H54 (cell line): ENCODE results near the gene TMEM219.
"Not testable (repeated sequence)": the region's sequence is repeated elsewhere in the genome, so short reads cannot be mapped to it uniquely, and the experiment has no call there.

Source experiments
- DNase-seq: peaks from one replicate; pipeline ENCODE4 v3.0.0; 2011; ENCODE audit warnings: low spot score, mixed read lengths; ENCODE audit not compliant: insufficient read length
- FAIRE-seq: peaks from 3 replicates; lab custom pipeline; 2011; peaks lifted over from hg19 to GRCh38; lab: Jason Lieb, UNC
- POLR2A ChIP-seq: IDR thresholded peaks from 2 replicates; pipeline ENCODE4 v1.6.1; 2011; ENCODE audit warnings: low read depth, mild to moderate bottlenecking, low read length

TMEM219 gene

DNA sequence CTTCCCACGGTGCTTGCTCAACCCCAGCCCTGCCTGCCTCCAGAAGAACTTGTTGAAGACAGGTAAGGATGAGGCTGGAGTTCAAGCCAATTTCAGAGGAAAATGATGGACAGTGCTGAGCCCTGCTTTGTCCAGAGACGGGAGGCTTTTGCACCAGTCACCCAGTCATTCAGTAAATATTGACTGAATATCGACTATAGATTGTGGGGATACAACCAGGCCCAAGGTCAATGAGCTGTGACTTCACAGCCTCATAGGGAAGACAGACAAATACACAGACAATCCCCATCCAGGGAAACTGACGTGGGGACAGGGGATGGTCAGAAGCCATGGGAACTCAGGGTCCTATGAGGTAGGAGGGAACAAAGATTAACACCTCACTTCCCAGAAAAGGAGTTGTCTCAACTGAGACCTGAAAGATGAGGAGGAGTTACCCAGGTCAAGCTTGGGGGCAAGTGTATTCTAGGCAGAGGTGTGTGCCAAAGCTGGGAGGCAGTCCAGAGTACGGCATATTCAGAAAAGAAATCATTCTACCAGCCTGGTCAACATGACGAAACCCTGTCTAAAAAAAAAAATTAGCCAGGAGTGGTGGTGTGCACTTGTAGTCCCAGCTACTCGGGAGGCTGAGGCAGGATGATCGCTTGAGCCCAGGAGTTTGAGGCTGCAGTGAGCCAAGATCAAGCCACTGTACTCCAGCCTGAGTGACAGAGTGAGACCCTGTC lies 54.8 kb downstream of the TMEM219 start:
- FAIRE-seq = no peak
- TF ChIP-seq POLR2A = no peak
- no peak for DNase-seq

DNA sequence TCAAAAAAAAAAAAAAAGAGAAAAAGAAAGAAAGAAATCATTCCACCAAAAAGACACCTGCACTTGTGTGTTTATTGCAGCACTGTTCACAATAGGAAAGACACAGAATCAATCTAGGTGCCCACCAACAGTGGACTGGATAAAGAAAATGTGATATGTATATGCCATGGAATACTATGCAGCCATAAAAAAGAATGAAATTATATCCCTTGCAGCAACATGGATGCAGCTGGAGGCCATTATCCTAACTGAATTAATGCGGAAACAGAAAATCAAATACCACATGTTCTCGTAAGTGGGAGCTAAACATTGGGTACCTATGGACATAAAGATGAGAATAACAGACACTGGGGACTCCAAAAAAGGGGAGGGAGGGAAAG lies 55.4 kb downstream of the TMEM219 start:
- TF ChIP-seq POLR2A = no peak
- FAIRE-seq (no peak), DNase-seq (no peak)

DNA sequence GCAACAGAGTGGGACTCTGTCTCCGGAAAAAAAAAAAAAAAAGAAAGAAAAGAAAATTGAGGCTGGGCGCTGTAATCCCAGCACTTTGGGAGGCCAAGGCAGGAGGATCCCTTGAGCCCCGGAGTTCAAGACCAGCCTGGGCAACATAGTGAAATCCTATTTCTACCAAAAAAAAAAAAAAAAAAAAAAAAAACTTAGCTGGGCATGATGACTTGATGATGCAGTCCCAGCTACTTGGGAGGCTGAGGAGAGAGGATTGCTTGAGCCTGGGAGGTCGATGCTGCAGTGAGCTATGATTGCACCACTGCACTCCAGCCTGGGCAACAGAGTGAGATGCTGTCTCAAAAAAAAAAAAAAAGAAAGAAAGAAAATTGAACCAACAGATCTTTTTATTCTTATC lies 56.1 kb downstream of the TMEM219 start:
- FAIRE-seq, DNase-seq: not testable (repeated sequence)

DNA sequence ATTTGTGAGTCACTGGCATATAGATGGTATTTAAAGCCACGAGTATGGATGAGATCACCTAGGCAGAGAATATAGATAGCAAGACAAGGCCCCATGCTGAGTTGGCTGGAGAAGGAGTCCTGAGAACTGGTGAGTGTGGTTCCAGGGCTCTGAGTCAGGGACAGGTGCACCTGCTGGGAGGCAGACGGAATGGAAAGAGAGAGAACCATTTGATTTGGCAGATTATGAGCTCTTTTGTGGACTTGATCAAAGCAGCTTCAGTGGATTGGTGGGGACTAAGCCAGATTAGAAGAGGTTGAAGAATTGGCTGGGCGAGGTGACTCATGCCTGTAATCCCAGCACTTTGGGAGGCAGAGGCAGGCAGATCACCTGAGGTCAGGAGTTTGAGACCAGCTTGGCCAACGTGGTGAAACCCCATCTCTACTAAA lies 56.9 kb downstream of the TMEM219 start:
- FAIRE-seq (no peak), DNase-seq (no peak)
- TF ChIP-seq POLR2A = no peak
